BLaER1 treated with 17β-estradiol and CSF1 and Interleukin-3, amounts not matched to agents 10 nM and 100 nM (cell line): Measurements from ENCODE around the gene HPD.
A peak's percentile ranks its signal among the peaks of the same experiment; 100 is the strongest.

Experiments used
- H3K27ac ChIP-seq, 11 experiments: shearing (Covaris generic); formaldehyde crosslinking; 2 replicates each; pipeline ENCODE4 v1.8.1; 2022
- H3K27me3 ChIP-seq, 11 experiments: shearing (Covaris generic); formaldehyde crosslinking; 2 replicates each; pipeline ENCODE4 v1.8.1; 2022
- H3K36me3 ChIP-seq, 11 experiments: shearing (Covaris generic); formaldehyde crosslinking; 2 replicates each; pipeline ENCODE4 v1.8.1; 2022
- H3K4me1 ChIP-seq, 10 experiments: shearing (Covaris generic); formaldehyde crosslinking; 2 replicates each; pipeline ENCODE4 v1.8.1; 2022
- H3K4me2 ChIP-seq, 11 experiments: shearing (Covaris generic); formaldehyde crosslinking; 2 replicates each; pipeline ENCODE4 v1.8.1; 2022
- H3K4me3 ChIP-seq, 10 experiments: shearing (Covaris generic); formaldehyde crosslinking; 2 replicates each; pipeline ENCODE4 v1.8.1; 2022
- H3K9ac ChIP-seq, 11 experiments: shearing (Covaris generic); formaldehyde crosslinking; 2 replicates each; pipeline ENCODE4 v1.8.1; 2022
- H3K9me3 ChIP-seq, 11 experiments: shearing (Covaris generic); formaldehyde crosslinking; replicated peaks in 1 of 11; 2 replicates each; pipeline ENCODE4 v1.8.1; 2022
- H4K20me1 ChIP-seq, 11 experiments: shearing (Covaris generic); formaldehyde crosslinking; 2 replicates each; pipeline ENCODE4 v1.8.1; 2022
- Cebpa-rat ChIP-seq, 11 experiments: shearing (Covaris generic); IDR thresholded peaks; 2 replicates each; pipeline ENCODE4 v1.8.1; 2022

The HPD gene

DNA sequence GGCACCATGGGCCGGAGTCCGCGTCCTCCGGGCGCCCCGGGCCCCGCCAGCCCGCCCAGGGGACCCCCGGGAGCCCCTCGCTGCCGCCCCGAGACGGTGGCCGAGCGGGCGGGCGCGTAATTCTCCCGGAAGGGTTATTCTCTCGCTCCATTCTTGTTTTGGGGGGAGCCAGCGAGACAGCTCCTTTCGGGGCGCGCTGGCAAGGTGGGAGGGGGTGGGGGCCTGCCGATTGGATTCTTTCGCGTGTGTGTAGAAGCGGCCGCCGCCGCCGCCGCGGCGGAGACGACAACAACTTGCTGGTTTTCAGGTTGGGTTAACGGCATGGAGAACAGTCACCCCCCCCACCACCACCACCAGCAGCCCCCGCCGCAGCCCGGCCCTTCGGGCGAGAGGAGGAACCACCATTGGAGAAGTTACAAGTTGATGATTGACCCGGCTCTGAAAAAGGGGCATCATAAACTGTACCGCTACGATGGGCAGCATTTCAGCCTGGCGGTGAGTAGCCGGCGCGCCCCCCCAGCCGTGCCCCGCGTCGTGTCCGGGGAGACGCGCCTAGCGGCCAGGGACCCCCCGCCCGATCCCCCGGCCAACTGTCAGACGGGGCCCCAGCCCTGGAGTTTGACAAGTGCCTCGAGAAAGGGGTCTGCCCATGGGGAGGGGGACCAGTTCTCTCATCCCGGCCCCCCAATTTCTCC is 54.1 kb downstream of the HPD start:
- no peak for TF ChIP-seq Cebpa-rat (IDR thresholded peaks at IDR 0.05)
- H4K20me1 ChIP-seq, result peaks cover 30 to 44% (median 40%) of the 10 kb centered on the region in 11 experiments

DNA sequence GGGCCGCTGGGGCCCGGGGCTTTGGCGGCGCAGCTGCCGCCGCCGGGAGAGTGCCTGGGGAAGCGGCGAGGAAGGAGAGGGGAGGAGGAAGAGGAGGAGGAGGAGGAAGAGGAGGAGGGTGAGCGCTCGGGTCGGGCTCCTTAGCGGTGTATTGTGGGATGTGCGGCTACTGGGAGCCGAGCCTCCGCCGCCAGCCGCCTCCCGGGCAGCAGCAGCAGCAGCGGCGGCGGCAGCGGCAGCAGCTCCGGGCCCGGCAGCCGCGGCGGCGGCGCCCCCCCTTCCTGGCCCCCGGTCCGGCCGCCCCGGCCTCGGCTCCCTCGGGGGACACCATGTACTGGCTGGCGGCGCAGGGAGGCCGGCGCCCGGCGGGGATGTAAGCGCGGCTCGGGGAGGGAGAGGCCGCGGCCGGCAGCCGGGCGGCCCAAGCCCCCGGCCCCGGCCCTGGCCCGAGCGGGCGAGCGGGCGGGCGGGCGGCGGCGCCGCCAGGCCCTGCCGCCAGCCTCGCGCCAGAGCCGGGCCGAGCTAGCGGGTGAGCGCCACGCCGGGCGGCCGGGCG is 54.7 kb downstream of the HPD start, which contains the start of gene SETD1B:
Gene SETD1B (plus strand): TSS at position 149 of the 556 bp plus-strand sequence. CDS start 729 bp downstream, outside the sequence.
- Histone ChIP-seq H4K20me1 (peaks cover 30 to 42% (median 38%) of the 10 kb centered on the region in 11 experiments), H3K36me3 (peaks cover 16 to 37% (median 26%) of the 10 kb centered on the region in 11 experiments), H3K4me3 (peak within 1 kb of the TSS; percentile 84 to 94 (median 88)), H3K27me3 (no peaks in the 10 kb centered on the region), H3K9ac (peak within 1 kb of the TSS; percentile 98 to 100 (median 100)), H3K27ac (peak within 1 kb of the TSS; percentile 99 to 100 (median 100)), H3K4me2 (peak within 1 kb of the TSS; percentile 97 to 100 (median 99)), H3K4me1 (peaks cover 22 to 35% (median 33%) of the 10 kb centered on the region in 10 experiments), H3K9me3 (no peaks in the 10 kb centered on the region)
- no peak for TF ChIP-seq Cebpa-rat (IDR thresholded peaks at IDR 0.05)

More for the DNA sequence above, 54.1 kb downstream of the HPD start:
- H3K27ac ChIP-seq, result peak overlapping the region; percentile 99 to 100 (median 100)
- peak overlapping the region; percentile 84 to 94 (median 88) for H3K4me3 ChIP-seq
- H3K4me1 ChIP-seq, result peaks cover 19 to 32% (median 29%) of the 10 kb centered on the region in 10 experiments
- H3K36me3 ChIP-seq, result peaks cover 22 to 39% (median 28%) of the 10 kb centered on the region in 11 experiments
- no peaks in the 10 kb centered on the region for H3K27me3 ChIP-seq
- peak overlapping the region; percentile 97 to 100 (median 99) for H3K4me2 ChIP-seq
- peak overlapping the region; percentile 98 to 100 (median 100) for H3K9ac ChIP-seq
- no peaks in the 10 kb centered on the region for H3K9me3 ChIP-seq

DNA sequence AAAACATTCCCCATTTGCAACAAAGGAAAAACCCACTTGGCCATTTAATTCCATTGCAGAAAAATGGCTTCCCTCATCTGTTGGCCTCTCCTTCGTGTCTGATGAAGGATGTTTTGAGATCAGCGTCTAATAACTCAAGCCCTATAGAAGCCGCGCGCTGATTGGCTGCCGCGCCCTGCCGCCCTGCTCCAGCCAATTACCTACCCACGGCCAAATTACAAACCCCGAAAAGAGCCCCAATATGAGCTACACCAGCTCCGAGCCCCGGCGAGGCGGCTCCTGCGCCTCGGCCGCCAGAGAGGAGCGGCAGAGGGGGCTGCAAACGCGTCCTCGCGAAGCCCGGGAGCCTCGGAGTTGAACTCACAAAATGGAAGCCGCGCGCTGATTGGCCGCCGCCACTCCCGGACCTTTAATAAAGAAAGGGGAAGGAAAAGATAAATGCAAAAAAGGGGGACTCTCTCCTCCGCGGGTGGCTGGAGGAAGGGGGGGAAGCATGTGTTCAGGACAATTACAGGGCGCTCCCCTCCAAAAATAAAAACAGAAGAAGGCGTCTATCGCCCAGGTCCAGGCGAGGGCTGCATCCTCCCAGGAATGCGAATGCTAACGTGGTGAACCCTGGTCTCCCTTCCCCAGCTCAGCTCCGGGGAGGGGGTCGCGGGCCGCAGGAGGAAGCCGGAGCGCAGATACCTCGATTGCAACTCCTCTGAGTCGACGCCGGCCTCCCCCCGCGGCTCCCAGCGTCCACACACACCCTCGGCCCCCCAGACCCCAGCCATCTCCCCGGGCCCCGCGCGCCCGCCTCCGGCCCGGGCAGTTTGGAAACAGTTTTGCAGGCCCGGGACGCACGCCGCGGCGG is 55.6 kb downstream of the HPD start:
- H3K27me3 ChIP-seq, result no peaks in the 10 kb centered on the region
- no peak for TF ChIP-seq Cebpa-rat (IDR thresholded peaks at IDR 0.05)
- H4K20me1 ChIP-seq, result peaks cover 32 to 42% (median 38%) of the 10 kb centered on the region in 11 experiments
- peaks cover 7 to 37% (median 25%) of the 10 kb centered on the region in 11 experiments for H3K36me3 ChIP-seq
- peak overlapping the region; percentile 98 to 100 (median 100) for H3K9ac ChIP-seq
- H3K27ac ChIP-seq, result peak overlapping the region; percentile 99 to 100 (median 100)
- no peaks in the 10 kb centered on the region for H3K9me3 ChIP-seq
- H3K4me3 ChIP-seq, result peak overlapping the region; percentile 84 to 94 (median 88)
- H3K4me1 ChIP-seq, result peaks cover 27 to 38% (median 36%) of the 10 kb centered on the region in 10 experiments
- H3K4me2 ChIP-seq, result peak overlapping the region; percentile 97 to 100 (median 99)

GRCh38 chr12:121802485-121802842 is 56.2 kb downstream of the HPD start:
- Histone ChIP-seq H3K9ac (peak overlapping the region; percentile 98 to 100 (median 100)), H3K4me1 (peaks cover 27 to 38% (median 36%) of the 10 kb centered on the region in 10 experiments), H3K27ac (peak overlapping the region; percentile 99 to 100 (median 100)), H4K20me1 (peaks cover 32 to 42% (median 38%) of the 10 kb centered on the region in 11 experiments), H3K36me3 (peaks cover 2 to 37% (median 26%) of the 10 kb centered on the region in 11 experiments; a peak in 16 of 22 replicates), H3K9me3 (no peaks in the 10 kb centered on the region), H3K4me2 (peak overlapping the region; percentile 97 to 100 (median 99)), H3K4me3 (peak overlapping the region; percentile 84 to 94 (median 88)), H3K27me3 (no peaks in the 10 kb centered on the region)
- no peak for TF ChIP-seq Cebpa-rat (IDR thresholded peaks at IDR 0.05)

GRCh38 chr12:121801595-121802484 is 56.8 kb downstream of the HPD start:
- H3K4me1 ChIP-seq, result peaks cover 27 to 38% (median 36%) of the 10 kb centered on the region in 10 experiments
- peak overlapping the region; percentile 98 to 100 (median 100) for H3K9ac ChIP-seq
- peak overlapping the region; percentile 84 to 94 (median 88) for H3K4me3 ChIP-seq

GRCh38 chr12:121800694-121801594 is 57.7 kb downstream of the HPD start:
- Histone ChIP-seq H3K36me3 (peaks cover 6 to 37% (median 32%) of the 10 kb centered on the region in 11 experiments; a peak in 18 of 22 replicates), H3K4me2 (peak overlapping the region; percentile 97 to 100 (median 99)), H3K27ac (peak overlapping the region; percentile 99 to 100 (median 100)), H3K4me1 (peaks cover 33 to 38% (median 37%) of the 10 kb centered on the region in 10 experiments), H4K20me1 (peaks cover 30 to 42% (median 38%) of the 10 kb centered on the region in 11 experiments), H3K9me3 (no peaks in the 10 kb centered on the region), H3K27me3 (no peaks in the 10 kb centered on the region), H3K4me3 (peak overlapping the region; percentile 84 to 94 (median 88)), H3K9ac (peak overlapping the region; percentile 98 to 100 (median 100))
- no peak for TF ChIP-seq Cebpa-rat (IDR thresholded peaks at IDR 0.05)

More at GRCh38 chr12:121801595-121802484, 56.8 kb downstream of the HPD start:
- H3K4me2 ChIP-seq, result peak overlapping the region; percentile 97 to 100 (median 99)
- peaks cover 33 to 42% (median 38%) of the 10 kb centered on the region in 11 experiments for H4K20me1 ChIP-seq
- H3K36me3 ChIP-seq, result peaks cover 0 to 37% (median 26%) of the 10 kb centered on the region in 11 experiments; a peak in 17 of 22 replicates
- peak overlapping the region; percentile 99 to 100 (median 100) for H3K27ac ChIP-seq
- H3K27me3 ChIP-seq, result no peaks in the 10 kb centered on the region
- H3K9me3 ChIP-seq, result no peaks in the 10 kb centered on the region
- no peak for TF ChIP-seq Cebpa-rat (IDR thresholded peaks at IDR 0.05)
